OCI-LY7 (cell line): ENCODE measurements around the gene TRIM39.

ENCODE experiments used
- EZH2phosphoT487 ChIP-seq: fragments of 200-600 bp; sonication (generic); IDR thresholded peaks from 2 replicates; pipeline ENCODE4 v1.6.1; 2018; ENCODE audit warnings: low read depth, borderline replicate concordance, mild to moderate bottlenecking, mixed run types, antibody characterized with exemption, low read length, moderate library complexity, mixed read lengths
- TF ChIP-seq, protein P1 (sequence below): fragments of 200-600 bp; sonication (generic); conservative IDR thresholded peaks from 2 replicates; pipeline ENCODE4 v1.5.1; 2014; ENCODE audit warnings: mild to moderate bottlenecking, antibody characterized with exemption, low read length, moderate library complexity, mixed read lengths

DNA sequence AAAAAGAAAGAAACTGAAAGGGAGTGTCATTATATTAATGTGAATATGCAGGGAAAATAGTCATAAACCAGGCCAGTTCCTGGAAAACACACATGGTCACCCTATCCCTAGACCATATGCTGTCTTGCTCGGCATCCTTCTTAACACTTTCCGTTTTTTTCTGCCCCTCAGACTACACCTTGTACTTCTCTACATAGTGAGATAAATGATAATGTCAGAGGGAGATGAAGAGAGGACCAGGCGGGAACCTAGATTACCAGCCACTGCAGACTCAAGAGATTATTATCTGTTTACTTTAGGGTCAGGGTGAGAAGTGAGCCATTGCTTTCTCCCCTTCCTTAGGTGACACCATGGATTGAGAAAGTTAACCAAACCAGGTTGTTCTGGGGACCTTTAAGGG, 14.5 kb downstream of the TRIM39 start:
- TF ChIP-seq, protein P1, sequence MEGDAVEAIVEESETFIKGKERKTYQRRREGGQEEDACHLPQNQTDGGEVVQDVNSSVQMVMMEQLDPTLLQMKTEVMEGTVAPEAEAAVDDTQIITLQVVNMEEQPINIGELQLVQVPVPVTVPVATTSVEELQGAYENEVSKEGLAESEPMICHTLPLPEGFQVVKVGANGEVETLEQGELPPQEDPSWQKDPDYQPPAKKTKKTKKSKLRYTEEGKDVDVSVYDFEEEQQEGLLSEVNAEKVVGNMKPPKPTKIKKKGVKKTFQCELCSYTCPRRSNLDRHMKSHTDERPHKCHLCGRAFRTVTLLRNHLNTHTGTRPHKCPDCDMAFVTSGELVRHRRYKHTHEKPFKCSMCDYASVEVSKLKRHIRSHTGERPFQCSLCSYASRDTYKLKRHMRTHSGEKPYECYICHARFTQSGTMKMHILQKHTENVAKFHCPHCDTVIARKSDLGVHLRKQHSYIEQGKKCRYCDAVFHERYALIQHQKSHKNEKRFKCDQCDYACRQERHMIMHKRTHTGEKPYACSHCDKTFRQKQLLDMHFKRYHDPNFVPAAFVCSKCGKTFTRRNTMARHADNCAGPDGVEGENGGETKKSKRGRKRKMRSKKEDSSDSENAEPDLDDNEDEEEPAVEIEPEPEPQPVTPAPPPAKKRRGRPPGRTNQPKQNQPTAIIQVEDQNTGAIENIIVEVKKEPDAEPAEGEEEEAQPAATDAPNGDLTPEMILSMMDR, result no peak
- TF ChIP-seq EZH2phosphoT487, result no peak
